DMS53 (cell line): ENCODE data around the gene UBR1.
"Not testable (repeated sequence)": the region's sequence is repeated elsewhere in the genome, so short reads cannot be mapped to it uniquely, and the experiment has no call there.

Experiments used
- DNase-seq: peaks from one replicate; lab custom pipeline; 2025; lab: John Stamatoyannopoulos, UW

UBR1 gene

GRCh38 chr15:42914728-42915497 is 190.9 kb downstream of the UBR1 start:
- no peak for DNase-seq

GRCh38 chr15:42911058-42911592 is 194.7 kb downstream of the UBR1 start:
- no peak for DNase-seq

- no peak for DNase-seq
Measured at GRCh38 chr15:42908538-42908937, 197.3 kb downstream of the UBR1 start.

- DNase-seq, result no peak
Measured at GRCh38 chr15:42903388-42904324, 202.2 kb downstream of the UBR1 start.

GRCh38 chr15:42893911-42894310 is 211.9 kb downstream of the UBR1 start:
- not testable (repeated sequence) for DNase-seq
